IPS-18a (cell line): ENCODE measurements around the gene EFR3B.
"Not testable (repeated sequence)": the region's sequence is repeated elsewhere in the genome, so short reads cannot be mapped to it uniquely, and the experiment has no call there.

ENCODE experiments used
- H3K27ac ChIP-seq: one replicate; pipeline ENCODE4 v1.5.1; 2013; ENCODE audit warnings: low read length
- H3K27me3 ChIP-seq: one replicate; pipeline ENCODE4 v1.6.1; 2013; ENCODE audit warnings: mild to moderate bottlenecking, low read length; ENCODE audit not compliant: control insufficient read depth, insufficient read depth
- H3K36me3 ChIP-seq: one replicate; pipeline ENCODE4 v1.6.1; 2013; ENCODE audit warnings: low read depth, low read length; ENCODE audit not compliant: control insufficient read depth
- H3K4me1 ChIP-seq: one replicate; pipeline ENCODE4 v1.6.1; 2013; ENCODE audit warnings: low read depth, low read length; ENCODE audit not compliant: control insufficient read depth
- H3K4me3 ChIP-seq: one replicate; pipeline ENCODE4 v1.5.1; 2013; ENCODE audit warnings: low read length
- H3K9ac ChIP-seq: one replicate; pipeline ENCODE4 v1.6.1; 2013; ENCODE audit warnings: mild to moderate bottlenecking, low read length, moderate library complexity
- H3K9me3 ChIP-seq: one replicate; pipeline ENCODE4 v1.6.1; 2013; ENCODE audit warnings: low read depth, low read length; ENCODE audit not compliant: control insufficient read depth

The EFR3B gene

GRCh38 chr2:25041928-25042320 is at the start of gene EFR3B:
EFR3B (plus strand) TSS chr2:25042076; CDS start chr2:25042313, 237 bp downstream.
- H3K4me3 ChIP-seq = peak within 1 kb of the TSS; percentile 91
- H3K9ac ChIP-seq = peak within 1 kb of the TSS; percentile 66
- H3K36me3 ChIP-seq = no peaks in the 10 kb centered on the region
- H3K27ac ChIP-seq = no peak within 1 kb of the TSS
- peaks cover 29% of the 10 kb centered on the region for H3K27me3 ChIP-seq
- H3K9me3 ChIP-seq = no peaks in the 10 kb centered on the region
- peaks cover 11% of the 10 kb centered on the region for H3K4me1 ChIP-seq

- no peak overlapping the region for H3K27ac ChIP-seq
- no peaks in the 10 kb centered on the region for H3K9me3 ChIP-seq
- no peaks in the 10 kb centered on the region for H3K27me3 ChIP-seq
- H3K4me1 ChIP-seq = no peaks in the 10 kb centered on the region
- no peaks in the 10 kb centered on the region for H3K36me3 ChIP-seq
- no peak overlapping the region for H3K9ac ChIP-seq
- no peak overlapping the region for H3K4me3 ChIP-seq
Measured at GRCh38 chr2:24993406-24994145, 48.3 kb upstream of the EFR3B start.

GRCh38 chr2:24994146-24994724 is 47.6 kb upstream of the EFR3B start:
- Histone ChIP-seq H3K27ac (no peak overlapping the region), H3K9ac (no peak overlapping the region), H3K36me3 (no peaks in the 10 kb centered on the region), H3K27me3 (no peaks in the 10 kb centered on the region), H3K9me3 (no peaks in the 10 kb centered on the region), H3K4me3 (no peak overlapping the region), H3K4me1 (no peaks in the 10 kb centered on the region)

- H3K27me3 ChIP-seq, H3K4me3 ChIP-seq, H3K36me3 ChIP-seq, H3K4me1 ChIP-seq, H3K27ac ChIP-seq, H3K9ac ChIP-seq, H3K9me3 ChIP-seq: not testable (repeated sequence)
Measured at GRCh38 chr2:24999097-24999496, 42.8 kb upstream of the EFR3B start.

GRCh38 chr2:25000036-25000435 is 41.8 kb upstream of the EFR3B start:
- Histone ChIP-seq H3K27me3 (no peaks in the 10 kb centered on the region), H3K36me3 (no peaks in the 10 kb centered on the region), H3K27ac (no peak overlapping the region), H3K9ac (no peak overlapping the region), H3K4me3 (no peak overlapping the region), H3K9me3 (no peaks in the 10 kb centered on the region), H3K4me1 (no peaks in the 10 kb centered on the region)

- no peaks in the 10 kb centered on the region for H3K27me3 ChIP-seq
- H3K36me3 ChIP-seq = no peaks in the 10 kb centered on the region
- no peaks in the 10 kb centered on the region for H3K9me3 ChIP-seq
- H3K4me3 ChIP-seq = no peak overlapping the region
- H3K4me1 ChIP-seq = no peaks in the 10 kb centered on the region
- no peak overlapping the region for H3K27ac ChIP-seq
- no peak overlapping the region for H3K9ac ChIP-seq
Measured at GRCh38 chr2:25000503-25001324, 41.2 kb upstream of the EFR3B start.

- no peaks in the 10 kb centered on the region for H3K9me3 ChIP-seq
- H3K36me3 ChIP-seq = no peaks in the 10 kb centered on the region
- no peak overlapping the region for H3K27ac ChIP-seq
- H3K4me1 ChIP-seq = no peaks in the 10 kb centered on the region
- no peak overlapping the region for H3K9ac ChIP-seq
- H3K27me3 ChIP-seq = no peaks in the 10 kb centered on the region
- no peak overlapping the region for H3K4me3 ChIP-seq
Measured at GRCh38 chr2:25001325-25001637, 40.6 kb upstream of the EFR3B start.

- H3K9me3 ChIP-seq = no peaks in the 10 kb centered on the region
- no peaks in the 10 kb centered on the region for H3K27me3 ChIP-seq
- H3K9ac ChIP-seq = no peak overlapping the region
- H3K4me1 ChIP-seq = no peaks in the 10 kb centered on the region
- no peaks in the 10 kb centered on the region for H3K36me3 ChIP-seq
- no peak overlapping the region for H3K27ac ChIP-seq
- H3K4me3 ChIP-seq = no peak overlapping the region
Measured at GRCh38 chr2:25002066-25002465, 39.8 kb upstream of the EFR3B start.

- no peaks in the 10 kb centered on the region for H3K9me3 ChIP-seq
- H3K4me3 ChIP-seq = no peak overlapping the region
- H3K27ac ChIP-seq = no peak overlapping the region
- no peaks in the 10 kb centered on the region for H3K36me3 ChIP-seq
- H3K9ac ChIP-seq = no peak overlapping the region
- H3K4me1 ChIP-seq = no peaks in the 10 kb centered on the region
- H3K27me3 ChIP-seq = no peaks in the 10 kb centered on the region
Measured at GRCh38 chr2:25009954-25010353, 31.9 kb upstream of the EFR3B start.

GRCh38 chr2:25011342-25011741 is 30.5 kb upstream of the EFR3B start:
- H3K9ac ChIP-seq, H3K9me3 ChIP-seq, H3K36me3 ChIP-seq, H3K27me3 ChIP-seq, H3K4me1 ChIP-seq, H3K4me3 ChIP-seq, H3K27ac ChIP-seq: not testable (repeated sequence)

- H3K27me3 ChIP-seq = no peaks in the 10 kb centered on the region
- H3K27ac ChIP-seq = no peak overlapping the region
- H3K9ac ChIP-seq = no peak overlapping the region
Measured at GRCh38 chr2:25014631-25015030, 27.2 kb upstream of the EFR3B start.

More at GRCh38 chr2:25014631-25015030, 27.2 kb upstream of the EFR3B start:
- H3K36me3 ChIP-seq = no peaks in the 10 kb centered on the region
- no peaks in the 10 kb centered on the region for H3K4me1 ChIP-seq
- no peak overlapping the region for H3K4me3 ChIP-seq
- no peaks in the 10 kb centered on the region for H3K9me3 ChIP-seq
